Measurements from ENCODE around the gene NELFE.
"Not testable (repeated sequence)": the region's sequence is repeated elsewhere in the genome, so short reads cannot be mapped to it uniquely, and the experiment has no call there.

The NELFE gene

DNA sequence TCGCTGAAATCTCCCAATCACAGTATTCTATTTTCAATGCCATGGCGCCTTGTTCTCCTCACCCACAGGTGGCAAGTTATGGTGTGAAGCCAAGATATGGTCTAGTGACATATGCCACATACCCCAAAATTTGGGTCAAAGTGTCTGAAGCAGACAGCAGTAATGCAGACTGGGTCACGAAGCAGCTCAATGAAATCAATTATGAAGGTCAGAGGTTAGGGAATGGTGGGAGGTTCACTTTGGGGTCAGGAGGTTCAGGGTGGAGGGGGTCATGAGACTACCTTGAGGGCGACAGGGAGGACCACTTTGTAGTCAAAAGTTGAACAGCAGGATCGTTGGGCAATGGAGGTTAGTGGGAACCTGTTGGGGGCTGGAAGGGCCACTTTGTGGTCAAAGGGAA lies 10.5 kb downstream of the NELFE start:
- no peak for DNase-seq

DNA sequence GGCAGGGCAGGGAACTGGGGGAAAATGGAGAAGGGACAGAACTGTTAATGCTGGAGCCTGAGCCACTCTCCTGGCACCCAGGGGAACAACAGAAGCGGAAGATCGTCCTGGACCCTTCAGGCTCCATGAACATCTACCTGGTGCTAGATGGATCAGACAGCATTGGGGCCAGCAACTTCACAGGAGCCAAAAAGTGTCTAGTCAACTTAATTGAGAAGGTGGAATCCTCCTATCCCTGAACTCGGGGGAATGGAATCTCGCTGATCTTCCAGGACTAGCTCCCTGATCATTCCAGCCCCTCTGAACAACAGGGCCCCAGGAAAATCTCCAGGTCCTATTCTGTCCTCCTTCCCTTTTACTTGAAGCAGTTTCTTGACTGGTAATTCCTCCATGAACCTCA lies 10.9 kb downstream of the NELFE start:
- no peak for DNase-seq

DNA sequence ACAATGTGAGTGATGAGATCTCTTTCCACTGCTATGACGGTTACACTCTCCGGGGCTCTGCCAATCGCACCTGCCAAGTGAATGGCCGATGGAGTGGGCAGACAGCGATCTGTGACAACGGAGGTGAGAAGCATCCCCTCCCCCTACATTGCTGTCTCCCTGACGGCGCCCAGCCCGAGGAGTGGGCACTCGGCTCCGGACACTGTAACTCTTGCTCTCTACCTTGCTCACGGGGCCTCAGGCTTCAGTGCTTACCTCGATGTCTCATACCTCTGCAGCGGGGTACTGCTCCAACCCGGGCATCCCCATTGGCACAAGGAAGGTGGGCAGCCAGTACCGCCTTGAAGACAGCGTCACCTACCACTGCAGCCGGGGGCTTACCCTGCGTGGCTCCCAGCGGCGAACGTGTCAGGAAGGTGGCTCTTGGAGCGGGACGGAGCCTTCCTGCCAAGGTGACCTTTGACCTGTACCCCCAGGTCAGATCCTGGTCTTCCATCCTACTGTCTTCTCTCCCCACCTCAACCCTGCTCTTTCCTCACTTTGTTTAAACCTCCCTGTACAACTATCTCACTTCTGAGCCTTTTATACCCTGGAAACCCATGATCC lies 11.6 kb downstream of the NELFE start:
- DNase-seq = no peak

DNA sequence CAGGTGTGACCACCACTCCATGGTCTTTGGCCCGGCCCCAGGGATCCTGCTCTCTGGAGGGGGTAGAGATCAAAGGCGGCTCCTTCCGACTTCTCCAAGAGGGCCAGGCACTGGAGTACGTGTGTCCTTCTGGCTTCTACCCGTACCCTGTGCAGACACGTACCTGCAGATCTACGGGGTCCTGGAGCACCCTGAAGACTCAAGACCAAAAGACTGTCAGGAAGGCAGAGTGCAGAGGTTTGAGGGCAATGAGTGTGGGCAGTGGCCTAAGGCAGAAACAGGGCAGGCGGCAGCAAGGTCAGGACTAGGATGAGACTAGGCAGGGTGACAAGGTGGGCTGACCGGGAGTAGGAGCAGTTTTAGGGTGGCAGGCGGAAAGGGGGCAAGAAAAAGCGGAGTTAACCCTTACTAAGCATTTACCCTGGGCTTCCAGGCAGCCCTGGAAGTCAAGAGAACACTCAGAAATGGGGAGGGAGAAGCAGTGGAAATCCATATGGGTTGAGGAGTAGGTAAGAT lies 12.3 kb downstream of the NELFE start:
- DNase-seq = no peak

GRCh38 chr6:31945507-31946369 lies 13.0 kb downstream of the NELFE start, which contains the start of gene CFB:
TSS of gene CFB (plus strand) at chr6:31946095. CDS start at chr6:31946222, 127 bp downstream.
- no peak for DNase-seq

GRCh38 chr6:31945154-31945506 lies 13.6 kb downstream of the NELFE start:
- DNase-seq = no peak

- no peak for DNase-seq
These were observed 15.0 kb downstream of the NELFE start for GRCh38 chr6:31943742-31944141.

GRCh38 chr6:31940256-31940664 lies 18.5 kb downstream of the NELFE start:
- DNase-seq = peak; percentile 38

DNA sequence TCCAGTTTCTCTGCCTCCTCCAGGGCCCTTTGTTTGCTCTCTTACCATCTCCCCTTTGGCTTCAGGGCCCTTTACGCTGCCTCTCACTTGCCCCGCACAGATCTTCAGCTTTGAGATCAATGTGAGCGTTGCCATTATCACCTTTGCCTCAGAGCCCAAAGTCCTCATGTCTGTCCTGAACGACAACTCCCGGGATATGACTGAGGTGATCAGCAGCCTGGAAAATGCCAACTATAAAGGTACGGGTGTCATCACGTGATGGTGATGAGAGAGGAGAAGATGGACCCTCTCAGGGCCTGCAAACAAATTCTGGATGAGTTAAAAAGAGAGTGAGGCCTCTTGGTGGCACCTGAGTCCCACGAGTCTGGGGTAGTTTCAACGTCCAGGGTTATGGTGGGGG lies 22.9 kb downstream of the NELFE start:
- no peak for DNase-seq

DNA sequence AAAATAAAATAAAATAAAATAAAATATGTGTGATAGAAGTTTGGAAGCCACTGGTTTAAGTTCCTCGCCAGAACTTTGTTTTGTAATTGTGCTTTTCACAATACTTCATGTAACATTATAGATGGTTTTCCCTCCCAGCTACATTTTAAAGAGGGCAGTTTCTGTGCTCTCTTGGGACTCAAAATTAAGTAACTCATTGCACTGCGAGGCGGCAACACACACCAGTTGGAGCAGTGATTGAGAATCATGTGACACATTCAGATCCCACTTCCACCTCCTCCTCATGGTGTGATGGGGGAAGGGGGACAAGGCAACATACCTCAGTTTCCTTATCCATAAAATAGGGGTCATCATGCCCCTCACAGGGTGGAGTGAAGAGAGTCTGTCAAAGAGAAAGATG lies 23.8 kb downstream of the NELFE start:
- DNase-seq = no peak

DNA sequence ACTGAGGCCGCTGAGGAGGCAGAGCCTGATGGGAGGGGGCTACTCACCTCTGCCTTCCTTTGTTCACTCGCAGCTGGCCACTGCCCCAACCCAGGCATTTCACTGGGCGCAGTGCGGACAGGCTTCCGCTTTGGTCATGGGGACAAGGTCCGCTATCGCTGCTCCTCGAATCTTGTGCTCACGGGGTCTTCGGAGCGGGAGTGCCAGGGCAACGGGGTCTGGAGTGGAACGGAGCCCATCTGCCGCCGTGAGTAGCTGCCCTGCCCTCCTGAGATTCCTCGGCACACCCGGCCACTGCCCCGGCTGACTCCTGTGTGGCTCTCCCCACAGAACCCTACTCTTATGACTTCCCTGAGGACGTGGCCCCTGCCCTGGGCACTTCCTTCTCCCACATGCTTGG lies 25.2 kb downstream of the NELFE start:
- DNase-seq = no peak

GRCh38 chr6:31932137-31932536 lies 26.6 kb downstream of the NELFE start:
- DNase-seq = not testable (repeated sequence)

- DNase-seq = no peak
These were observed 27.8 kb downstream of the NELFE start for GRCh38 chr6:31930962-31931361.

DNA sequence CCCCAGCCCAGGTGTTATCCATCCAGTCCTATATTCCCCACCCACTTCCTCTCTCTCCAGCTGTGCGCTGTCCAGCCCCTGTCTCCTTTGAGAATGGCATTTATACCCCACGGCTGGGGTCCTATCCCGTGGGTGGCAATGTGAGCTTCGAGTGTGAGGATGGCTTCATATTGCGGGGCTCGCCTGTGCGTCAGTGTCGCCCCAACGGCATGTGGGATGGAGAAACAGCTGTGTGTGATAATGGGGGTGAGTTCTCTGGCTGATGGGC lies 30.2 kb downstream of the NELFE start:
- no peak for DNase-seq

GRCh38 chr6:31927863-31928671 lies 30.7 kb downstream of the NELFE start:
- no peak for DNase-seq

- no peak for DNase-seq
These were observed 31.4 kb downstream of the NELFE start, which contains the start of gene C2 for GRCh38 chr6:31927242-31927862. TSS of gene C2 (plus strand) at chr6:31927717. CDS start at chr6:31927753, 36 bp downstream.

GRCh38 chr6:31922942-31923341 lies 35.8 kb downstream of the NELFE start:
- DNase-seq = peak; percentile 30

- no peak for DNase-seq
These were observed 38.0 kb downstream of the NELFE start for GRCh38 chr6:31920811-31921210.

GRCh38 chr6:31919624-31920303 lies 39.0 kb downstream of the NELFE start:
- no peak for DNase-seq

DNA sequence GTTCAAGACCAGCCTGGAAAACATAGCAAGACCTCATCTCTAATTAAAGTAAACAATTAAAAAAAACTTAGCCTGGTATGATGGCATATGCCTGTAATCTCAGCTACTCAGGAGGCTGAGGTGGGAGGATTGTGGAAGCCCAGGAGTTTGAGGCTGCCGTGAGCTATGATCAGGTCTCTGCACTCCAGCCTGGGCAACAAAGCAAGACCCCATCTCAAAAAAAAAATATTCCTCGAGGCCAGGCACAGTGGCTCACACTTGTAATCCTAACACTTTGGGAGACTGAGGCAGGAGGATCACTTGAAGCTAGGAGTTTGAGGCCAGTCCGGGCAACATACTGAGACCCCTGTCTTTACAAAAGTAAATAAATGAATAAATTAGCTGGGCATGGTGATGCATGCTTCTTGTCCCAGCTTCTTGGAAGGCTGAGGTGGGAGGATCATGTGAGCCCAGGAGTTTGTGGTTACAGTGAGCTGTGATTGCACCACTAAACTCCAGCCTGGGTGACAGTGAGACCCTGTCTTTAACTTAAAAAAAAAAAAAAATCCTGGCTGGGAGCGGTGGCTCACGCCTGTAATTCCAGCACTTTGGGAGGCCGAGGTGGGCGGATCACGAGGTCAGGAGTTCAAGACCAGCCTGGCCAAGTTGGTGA lies 40.6 kb downstream of the NELFE start:
- DNase-seq = no peak

- no peak for DNase-seq
These were observed 43.0 kb downstream of the NELFE start for GRCh38 chr6:31915756-31916155.

DNA sequence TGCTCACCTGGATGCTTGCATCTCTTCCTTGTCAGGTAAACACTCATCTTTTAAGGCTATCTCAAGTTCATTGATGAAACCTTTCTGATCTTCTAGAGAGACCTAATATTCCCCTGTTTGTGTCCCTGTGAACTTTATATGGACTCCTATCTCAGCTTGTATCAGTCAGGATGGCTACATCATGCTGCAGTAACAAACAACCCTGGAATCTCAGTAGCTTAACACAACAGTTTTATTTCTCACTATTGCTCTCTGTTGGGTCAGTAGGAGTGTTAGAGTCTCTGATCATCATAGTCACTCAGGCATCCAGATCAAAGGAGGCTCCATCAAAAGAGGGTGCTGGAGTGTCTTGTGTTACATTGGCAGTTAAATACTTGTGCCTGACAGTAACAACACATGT lies 43.4 kb downstream of the NELFE start:
- no peak for DNase-seq
